GM12878 (cell line): ENCODE measurements around the gene CDC42EP3.

Source experiments
- EP300 ChIP-seq, 2 experiments: fragments of 150-350 bp in 1 of 2; IDR thresholded peaks; 2 replicates each; pipeline ENCODE4 v1.6.1; 2011 to 2012; ENCODE audit warnings: low read depth in 2 of 2, low read length in 2 of 2, borderline replicate concordance in 1 of 2, improper control_type of control experiment in 1 of 2, inconsistent platforms in 1 of 2; ENCODE audit not compliant: control insufficient read depth in 1 of 2
- POLR2AphosphoS5 ChIP-seq: IDR thresholded peaks from 2 replicates; pipeline ENCODE4 v1.6.1; 2011; ENCODE audit warnings: mild to moderate bottlenecking, low read length, inconsistent platforms
- RAD21 ChIP-seq: IDR thresholded peaks from 2 replicates; pipeline ENCODE4 v1.6.1; 2011; ENCODE audit warnings: mild to moderate bottlenecking, low read depth, low read length, moderate library complexity; ENCODE audit not compliant: insufficient read depth
- RCOR1 ChIP-seq: conservative IDR thresholded peaks from 2 replicates; pipeline ENCODE4 v1.6.1; 2012; ENCODE audit warnings: low read depth, low read length, improper control_type of control experiment
- SMC3 ChIP-seq: IDR thresholded peaks from 2 replicates; pipeline ENCODE4 v1.6.1; 2011; ENCODE audit warnings: low read length, improper control_type of control experiment, borderline replicate concordance
- TAF1 ChIP-seq: IDR thresholded peaks from 2 replicates; pipeline ENCODE4 v1.6.1; 2011; ENCODE audit warnings: mild to moderate bottlenecking, low read depth, low read length, borderline replicate concordance
- TCF7 ChIP-seq: IDR thresholded peaks from 2 replicates; pipeline ENCODE4 v1.6.1; 2014; ENCODE audit warnings: antibody characterized with exemption, borderline replicate concordance
- ZNF24 ChIP-seq: fragments of 450-650 bp; IDR thresholded peaks from 2 replicates; pipeline ENCODE4 v1.6.1; 2017; ENCODE audit warnings: antibody characterized with exemption, mild to moderate bottlenecking
- ZSCAN29 ChIP-seq: fragments of 450-650 bp; IDR thresholded peaks from 2 replicates; pipeline ENCODE4 v1.6.1; 2017; ENCODE audit warnings: mild to moderate bottlenecking, moderate library complexity
- TF ChIP-seq, protein P1 (sequence below), 3 experiments: IDR thresholded peaks in 2 of 3; conservative IDR thresholded peaks in 1 of 3; 2 replicates each; pipeline ENCODE4 v1.5.1; 2011; ENCODE audit warnings: low read depth in 3 of 3, low read length in 3 of 3, mild to moderate bottlenecking in 3 of 3, control low read depth in 2 of 3, moderate library complexity in 2 of 3, inconsistent platforms in 1 of 3, mixed read lengths in 1 of 3; ENCODE audit not compliant: control insufficient read depth in 2 of 3, insufficient read depth in 1 of 3; ENCODE audit errors: extremely low read depth in 1 of 3
- TF ChIP-seq, protein P2 (sequence below): IDR thresholded peaks from 2 replicates; pipeline ENCODE4 v1.6.1; 2012; ENCODE audit warnings: low read depth, low read length, improper control_type of control experiment

- TF ChIP-seq SMC3 (no peak), ZNF24 (peak; percentile 39; the same call in 1 of the 2 replicates), RAD21 (no peak), ZSCAN29 (no peak), RCOR1 (no peak), TAF1 (no peak), TCF7 (0 out of 2 replicates have a peak, but pooled peaks have one; percentile 39), POLR2AphosphoS5 (no peak), EP300 (IDR thresholded peaks at IDR 0.05; ENCODE audit: borderline replicate concordance in 1 of 2, control insufficient read depth in 1 of 2, low read depth in 2 of 2, low read length in 2 of 2) (peak in 1 of 2 experiments; percentile 52; a peak in 1 of 4 replicates)
- TF ChIP-seq, protein P1, sequence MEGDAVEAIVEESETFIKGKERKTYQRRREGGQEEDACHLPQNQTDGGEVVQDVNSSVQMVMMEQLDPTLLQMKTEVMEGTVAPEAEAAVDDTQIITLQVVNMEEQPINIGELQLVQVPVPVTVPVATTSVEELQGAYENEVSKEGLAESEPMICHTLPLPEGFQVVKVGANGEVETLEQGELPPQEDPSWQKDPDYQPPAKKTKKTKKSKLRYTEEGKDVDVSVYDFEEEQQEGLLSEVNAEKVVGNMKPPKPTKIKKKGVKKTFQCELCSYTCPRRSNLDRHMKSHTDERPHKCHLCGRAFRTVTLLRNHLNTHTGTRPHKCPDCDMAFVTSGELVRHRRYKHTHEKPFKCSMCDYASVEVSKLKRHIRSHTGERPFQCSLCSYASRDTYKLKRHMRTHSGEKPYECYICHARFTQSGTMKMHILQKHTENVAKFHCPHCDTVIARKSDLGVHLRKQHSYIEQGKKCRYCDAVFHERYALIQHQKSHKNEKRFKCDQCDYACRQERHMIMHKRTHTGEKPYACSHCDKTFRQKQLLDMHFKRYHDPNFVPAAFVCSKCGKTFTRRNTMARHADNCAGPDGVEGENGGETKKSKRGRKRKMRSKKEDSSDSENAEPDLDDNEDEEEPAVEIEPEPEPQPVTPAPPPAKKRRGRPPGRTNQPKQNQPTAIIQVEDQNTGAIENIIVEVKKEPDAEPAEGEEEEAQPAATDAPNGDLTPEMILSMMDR (IDR thresholded peaks at IDR 0.05 in 2 of 3, conservative IDR thresholded peaks at IDR 0.05 in 1 of 3; ENCODE audit: control insufficient read depth in 2 of 3, extremely low read depth in 1 of 3, insufficient read depth in 1 of 3, low read depth in 3 of 3, low read length in 3 of 3) = no peak
- TF ChIP-seq, protein P2, sequence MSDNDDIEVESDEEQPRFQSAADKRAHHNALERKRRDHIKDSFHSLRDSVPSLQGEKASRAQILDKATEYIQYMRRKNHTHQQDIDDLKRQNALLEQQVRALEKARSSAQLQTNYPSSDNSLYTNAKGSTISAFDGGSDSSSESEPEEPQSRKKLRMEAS = no peak
Measured at GRCh38 chr2:37600735-37601134, 70.7 kb downstream of the CDC42EP3 start.
